Vagina (tissue), 2 donors: ENCODE results near the gene EXOC2.

Source experiments
- POLR2AphosphoS5 ChIP-seq, 2 donors: sonication (generic); formaldehyde crosslinking; IDR thresholded peaks; one replicate each; pipeline ENCODE4 v1.9.0; 2017; ENCODE audit warnings: antibody characterized with exemption in 2 of 2, mild to moderate bottlenecking in 2 of 2, low read depth in 1 of 2; ENCODE audit not compliant: insufficient read depth in 1 of 2
- TF ChIP-seq, protein P1 (sequence below), 3 experiments: fragments of 450-650 bp in 2 of 3; fragments of 200-600 bp in 1 of 3; sonication (generic) in 1 of 3; IDR thresholded peaks; one replicate each; pipeline ENCODE4 v1.5.1; 2017 to 2019; ENCODE audit warnings: antibody characterized with exemption in 3 of 3, mild to moderate bottlenecking in 2 of 3, moderate library complexity in 2 of 3

DNA sequence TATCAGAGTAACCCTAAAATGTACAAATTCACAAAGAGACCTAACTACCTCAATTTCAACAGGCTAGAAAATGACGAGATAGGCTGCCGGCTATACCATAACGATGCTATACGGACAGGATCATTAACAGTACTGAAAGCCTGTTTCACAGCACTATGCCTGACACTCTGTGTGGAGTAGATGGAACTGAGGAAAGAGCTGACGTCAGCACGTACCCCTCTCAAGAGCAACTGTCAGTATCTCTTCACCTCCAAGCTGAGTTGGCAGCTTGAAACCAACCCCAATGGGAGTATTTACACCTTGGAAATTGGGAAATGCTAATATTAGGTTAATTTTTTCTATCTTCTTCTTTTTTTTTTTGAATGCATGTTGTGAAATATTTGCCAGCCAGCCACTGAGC is 89.7 kb downstream of the EXOC2 start:
- TF ChIP-seq, protein P1, sequence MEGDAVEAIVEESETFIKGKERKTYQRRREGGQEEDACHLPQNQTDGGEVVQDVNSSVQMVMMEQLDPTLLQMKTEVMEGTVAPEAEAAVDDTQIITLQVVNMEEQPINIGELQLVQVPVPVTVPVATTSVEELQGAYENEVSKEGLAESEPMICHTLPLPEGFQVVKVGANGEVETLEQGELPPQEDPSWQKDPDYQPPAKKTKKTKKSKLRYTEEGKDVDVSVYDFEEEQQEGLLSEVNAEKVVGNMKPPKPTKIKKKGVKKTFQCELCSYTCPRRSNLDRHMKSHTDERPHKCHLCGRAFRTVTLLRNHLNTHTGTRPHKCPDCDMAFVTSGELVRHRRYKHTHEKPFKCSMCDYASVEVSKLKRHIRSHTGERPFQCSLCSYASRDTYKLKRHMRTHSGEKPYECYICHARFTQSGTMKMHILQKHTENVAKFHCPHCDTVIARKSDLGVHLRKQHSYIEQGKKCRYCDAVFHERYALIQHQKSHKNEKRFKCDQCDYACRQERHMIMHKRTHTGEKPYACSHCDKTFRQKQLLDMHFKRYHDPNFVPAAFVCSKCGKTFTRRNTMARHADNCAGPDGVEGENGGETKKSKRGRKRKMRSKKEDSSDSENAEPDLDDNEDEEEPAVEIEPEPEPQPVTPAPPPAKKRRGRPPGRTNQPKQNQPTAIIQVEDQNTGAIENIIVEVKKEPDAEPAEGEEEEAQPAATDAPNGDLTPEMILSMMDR (IDR thresholded peaks at IDR 0.05), result no peak
- TF ChIP-seq POLR2AphosphoS5 (IDR thresholded peaks at IDR 0.05; ENCODE audit: insufficient read depth in 1 of 2, low read depth in 1 of 2), result no peak
